Testis (tissue), 2 donors: ENCODE data around the gene BRD4.

Experiments used
- CTCF ChIP-seq, 3 experiments: fragments of 450-650 bp in 2 of 3; fragments of 200-600 bp in 1 of 3; sonication (generic) in 1 of 3; IDR thresholded peaks; one replicate each; pipeline ENCODE4 v1.5.1; 2016 to 2019; ENCODE audit warnings: antibody characterized with exemption in 3 of 3, mild to moderate bottlenecking in 2 of 3, moderate library complexity in 1 of 3
- POLR2A ChIP-seq: fragments of 450-650 bp; IDR thresholded peaks from one replicate; pipeline ENCODE4 v1.6.1; 2017; ENCODE audit warnings: antibody characterized with exemption, mild to moderate bottlenecking, moderate library complexity

DNA sequence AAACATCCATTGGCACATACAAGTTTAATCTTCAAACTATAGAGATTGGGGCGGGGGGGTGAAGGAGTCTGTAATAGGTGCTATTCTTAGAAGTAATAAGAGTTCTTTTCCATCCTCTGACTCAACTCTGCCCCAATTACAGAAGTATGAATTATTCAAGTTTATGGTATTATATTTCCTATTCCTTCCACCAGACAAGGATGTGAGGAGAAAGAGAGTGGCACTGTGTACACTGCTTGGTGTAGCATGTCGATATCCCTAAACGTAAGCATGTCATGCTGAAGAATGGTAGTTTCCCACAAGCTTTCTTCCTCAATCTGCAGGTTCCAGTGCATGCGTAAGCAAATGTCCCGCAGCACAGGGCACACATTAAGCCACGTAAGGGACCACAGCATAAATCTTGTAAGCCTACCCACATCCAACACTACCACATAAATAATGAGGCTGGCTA, 14.1 kb downstream of the BRD4 start:
- TF ChIP-seq CTCF (IDR thresholded peaks at IDR 0.05), result no peak
- TF ChIP-seq POLR2A, result no peak
